NCI-H82 (cell line): ENCODE measurements around the gene ADAT2.
"Not testable (repeated sequence)": the region's sequence is repeated elsewhere in the genome, so short reads cannot be mapped to it uniquely, and the experiment has no call there.

Experiments
- DNase-seq: peaks from one replicate; lab custom pipeline; 2025; lab: John Stamatoyannopoulos, UW

The ADAT2 gene

DNA sequence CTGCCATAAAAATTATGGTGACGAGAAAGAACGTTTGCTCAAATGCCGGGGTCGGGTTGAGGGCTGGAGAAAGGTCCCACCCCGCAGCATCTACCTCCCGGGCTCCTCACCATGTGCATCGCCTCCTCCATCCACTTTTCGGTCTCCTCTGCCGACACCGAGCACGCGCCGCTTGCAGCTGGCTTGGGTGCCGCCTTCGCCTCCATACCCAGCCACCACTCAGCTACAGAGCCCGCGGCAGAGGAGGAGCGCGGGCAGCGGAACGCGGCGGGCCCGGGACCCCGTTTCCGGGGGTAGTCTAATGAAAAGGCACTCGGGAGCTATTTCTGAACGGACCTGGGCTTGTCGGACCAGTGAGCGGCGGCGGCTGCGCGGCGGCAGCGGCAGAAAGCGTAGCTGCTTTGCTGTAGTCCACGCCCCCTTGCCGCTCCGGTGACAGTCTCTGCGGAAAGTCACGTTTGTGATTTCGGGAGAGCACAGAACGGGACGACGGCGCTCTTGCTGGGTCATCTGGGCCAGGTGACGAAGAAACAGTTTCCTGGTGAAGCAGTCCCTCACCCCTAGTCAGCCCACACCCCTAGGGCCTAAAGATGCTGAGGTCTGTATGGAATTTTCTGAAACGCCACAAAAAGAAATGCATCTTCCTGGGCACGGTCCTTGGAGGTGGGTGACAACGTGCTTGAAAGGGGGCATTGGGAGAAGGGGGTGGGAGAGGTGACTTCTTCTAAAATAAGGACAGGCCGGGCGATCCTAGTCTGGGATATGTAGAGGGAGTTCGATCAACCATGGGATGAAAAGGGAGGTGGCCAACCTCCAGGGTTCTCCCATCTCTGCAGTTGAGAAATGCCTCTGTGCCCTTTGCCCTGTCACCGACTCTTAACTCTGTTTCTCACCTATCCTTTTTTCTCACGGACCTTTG lies at the start of gene ADAT2, which contains the start of gene PEX3:
Gene ADAT2 (minus strand): TSS at position 243 of the 919 bp plus-strand sequence. CDS start 37 bp downstream, at position 206.
Gene PEX3 (plus strand): TSS at position 353 of the 919 bp plus-strand sequence. CDS start 238 bp downstream, at position 591.
- peak; percentile 97 for DNase-seq

- DNase-seq: no peak
Measured at GRCh38 chr6:143498428-143498827, 47.9 kb upstream of the ADAT2 start.

DNA sequence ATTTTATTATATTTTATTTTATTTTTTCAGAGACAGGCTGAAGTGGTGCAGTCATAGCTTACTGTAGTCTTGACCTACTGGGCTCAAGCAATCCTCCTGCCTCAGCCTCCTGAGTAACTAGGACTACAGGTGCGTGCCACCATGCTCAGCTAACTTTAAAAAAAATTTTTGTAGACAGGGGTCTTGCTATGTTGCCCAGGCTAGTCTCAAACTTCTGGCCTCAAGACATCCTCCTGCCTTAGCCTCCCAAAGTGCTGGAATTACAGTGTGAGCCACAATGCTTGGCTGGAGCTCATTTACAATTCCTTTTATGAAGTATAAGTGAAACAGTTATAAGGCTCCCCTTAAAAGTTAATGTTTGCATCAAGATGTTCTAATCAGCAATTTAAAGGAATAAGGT lies 46.5 kb upstream of the ADAT2 start:
- DNase-seq: no peak

GRCh38 chr6:143490775-143491174 lies 40.3 kb upstream of the ADAT2 start:
- DNase-seq: no peak

GRCh38 chr6:143490244-143490643 lies 39.7 kb upstream of the ADAT2 start:
- DNase-seq: no peak

GRCh38 chr6:143486752-143487151 lies 36.3 kb upstream of the ADAT2 start:
- no peak for DNase-seq

- DNase-seq: no peak
Measured at GRCh38 chr6:143485967-143486366, 35.5 kb upstream of the ADAT2 start.

GRCh38 chr6:143482593-143482992 lies 32.1 kb upstream of the ADAT2 start:
- no peak for DNase-seq

GRCh38 chr6:143478479-143479062 lies 28.1 kb upstream of the ADAT2 start:
- DNase-seq: no peak

GRCh38 chr6:143476545-143476944 lies 26.1 kb upstream of the ADAT2 start:
- DNase-seq: no peak

- no peak for DNase-seq
Measured at GRCh38 chr6:143471822-143472221, 21.3 kb upstream of the ADAT2 start.

- not testable (repeated sequence) for DNase-seq
Measured at GRCh38 chr6:143468823-143469222, 18.3 kb upstream of the ADAT2 start.

DNA sequence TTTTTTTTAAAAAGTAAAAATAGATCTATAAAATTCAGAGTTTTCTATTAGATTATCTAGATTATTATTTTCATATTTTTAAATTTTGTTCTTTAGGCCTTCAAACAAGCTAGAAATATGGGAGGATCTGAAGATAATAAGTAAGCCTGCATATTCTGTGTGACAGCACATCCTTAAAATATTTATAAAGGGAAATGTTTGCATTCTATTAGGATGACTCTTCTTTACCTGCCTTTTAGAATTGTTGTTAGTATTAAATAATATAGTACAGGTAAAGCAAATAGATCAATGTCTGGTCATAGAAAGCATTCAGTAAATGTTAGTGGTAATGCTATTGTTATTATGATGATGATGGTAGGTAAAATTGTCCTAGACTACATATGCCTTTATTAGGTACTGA lies 17.5 kb upstream of the ADAT2 start:
- no peak for DNase-seq

- DNase-seq: no peak
Measured at GRCh38 chr6:143465546-143465945, 15.1 kb upstream of the ADAT2 start.

- no peak for DNase-seq
Measured at GRCh38 chr6:143457563-143458359, 7.3 kb upstream of the ADAT2 start.

DNA sequence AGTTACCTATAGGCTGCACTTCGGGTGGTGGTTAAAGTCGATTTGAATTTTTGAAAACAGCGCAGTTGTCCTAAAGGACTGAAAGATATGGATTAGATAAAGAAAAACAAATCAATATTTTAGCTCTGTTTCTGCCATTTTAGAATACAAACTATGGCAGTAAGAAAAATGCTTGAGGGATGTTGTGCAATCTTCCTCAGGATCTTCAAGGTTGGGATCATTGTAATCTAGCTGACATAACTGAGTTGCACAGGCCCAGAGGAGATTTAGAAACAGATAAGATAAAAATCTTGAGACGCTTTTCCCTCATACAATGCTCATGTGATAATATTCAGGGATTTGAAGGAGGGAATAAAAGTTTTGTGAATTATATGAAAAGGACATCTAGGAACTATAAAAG lies 1.0 kb upstream of the ADAT2 start:
- no peak for DNase-seq

DNA sequence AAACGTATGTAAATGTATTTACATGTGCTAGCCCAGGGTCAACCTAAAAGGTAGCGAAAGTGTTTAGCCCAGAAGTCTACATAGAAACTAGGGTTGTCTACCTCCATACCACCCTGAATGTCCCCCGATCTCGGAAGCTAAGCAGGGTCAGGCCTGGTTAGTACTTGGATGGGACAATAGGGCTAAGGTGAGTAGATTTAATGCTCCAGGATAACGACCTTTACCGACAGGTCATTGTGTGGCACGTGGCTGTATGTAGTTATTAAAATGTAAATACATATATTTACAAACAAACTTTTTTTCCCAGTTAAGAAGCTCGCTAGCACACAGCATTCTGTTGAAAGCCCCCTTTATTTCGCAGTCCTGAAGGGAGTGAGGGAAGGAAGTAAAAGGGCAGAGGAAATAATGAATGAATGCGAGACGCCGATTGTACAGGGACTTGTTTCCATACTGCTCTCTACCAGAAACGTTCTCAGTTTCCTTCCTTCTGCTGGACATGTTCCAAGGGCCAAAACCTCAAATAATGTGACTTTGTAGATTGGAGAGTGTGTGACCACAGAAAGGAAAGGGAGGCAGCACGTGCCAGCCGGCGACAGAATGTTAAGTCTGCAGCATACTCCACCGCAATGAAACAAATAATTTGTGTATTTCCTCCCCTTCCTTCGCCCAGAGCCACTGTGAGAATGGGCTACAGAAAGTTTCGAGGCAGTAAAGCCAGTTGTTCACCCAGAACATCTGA lies 612 bp downstream of the ADAT2 start:
- DNase-seq: peak; percentile 57

GRCh38 chr6:143449082-143449713 lies 1.3 kb downstream of the ADAT2 start:
- no peak for DNase-seq

GRCh38 chr6:143447865-143448264 lies 2.6 kb downstream of the ADAT2 start:
- not testable (repeated sequence) for DNase-seq

- DNase-seq: no peak
Measured at GRCh38 chr6:143443096-143443495, 7.4 kb downstream of the ADAT2 start.
